HG02852 (cell line): ENCODE results near the gene ANKRD1.

ENCODE experiments used
- ATAC-seq: cut with Tn5 transposase; IDR thresholded peaks from one replicate; pipeline ENCODE4 v1.9.1; 2021; ENCODE audit warnings: mild to moderate bottlenecking, moderate library complexity; ENCODE audit not compliant: unreplicated experiment

Gene ANKRD1

GRCh38 chr10:90936276-90936659 lies 15.4 kb upstream of the ANKRD1 start:
- no peak for ATAC-seq

GRCh38 chr10:90935581-90936275 lies 14.8 kb upstream of the ANKRD1 start:
- no peak for ATAC-seq

GRCh38 chr10:90930971-90931871 lies 10.3 kb upstream of the ANKRD1 start:
- no peak for ATAC-seq

- no peak for ATAC-seq
Measured at GRCh38 chr10:90930070-90930837, 9.4 kb upstream of the ANKRD1 start.

DNA sequence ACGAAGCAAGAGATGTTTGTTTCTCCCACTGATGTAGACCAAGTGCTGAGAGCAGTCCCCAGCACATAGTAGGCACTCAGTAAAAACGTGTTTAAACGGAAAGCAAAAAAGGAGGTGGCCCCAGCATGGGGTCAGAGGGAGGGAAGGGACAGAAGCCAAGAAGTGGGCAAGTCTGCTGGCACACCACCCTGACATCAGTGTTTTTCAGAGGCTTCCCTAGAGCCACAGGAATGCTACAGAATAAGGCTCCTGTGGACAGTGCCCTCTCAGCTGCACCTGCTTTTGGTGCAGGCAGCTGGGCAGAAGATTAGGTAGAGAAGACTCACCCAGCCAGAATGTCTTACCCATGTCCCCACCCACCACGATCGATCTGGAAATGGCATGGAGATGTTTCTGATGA lies 8.3 kb upstream of the ANKRD1 start:
- ATAC-seq: no peak

DNA sequence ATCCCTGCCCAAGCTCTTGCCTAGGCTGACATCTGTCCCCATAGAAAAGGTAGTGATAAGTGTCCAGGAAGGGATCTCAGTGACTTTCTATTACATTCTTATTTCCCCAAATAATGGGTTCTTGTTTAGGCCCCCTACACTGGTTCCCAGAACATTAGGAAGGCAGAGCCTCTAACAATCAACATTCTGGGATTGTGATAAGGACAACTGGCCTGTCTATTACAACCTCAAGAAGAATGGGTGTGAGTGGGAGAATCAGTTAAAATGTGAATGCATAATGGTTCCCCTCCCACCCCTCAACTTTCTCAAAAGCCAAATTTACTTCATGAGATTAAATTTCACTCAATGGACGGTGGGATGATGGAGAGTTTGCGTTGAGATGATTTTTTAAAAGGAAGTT lies 6.4 kb upstream of the ANKRD1 start:
- no peak for ATAC-seq

GRCh38 chr10:90925079-90926029 lies 4.5 kb upstream of the ANKRD1 start:
- ATAC-seq: no peak

GRCh38 chr10:90924552-90924951 lies 3.7 kb upstream of the ANKRD1 start:
- no peak for ATAC-seq

DNA sequence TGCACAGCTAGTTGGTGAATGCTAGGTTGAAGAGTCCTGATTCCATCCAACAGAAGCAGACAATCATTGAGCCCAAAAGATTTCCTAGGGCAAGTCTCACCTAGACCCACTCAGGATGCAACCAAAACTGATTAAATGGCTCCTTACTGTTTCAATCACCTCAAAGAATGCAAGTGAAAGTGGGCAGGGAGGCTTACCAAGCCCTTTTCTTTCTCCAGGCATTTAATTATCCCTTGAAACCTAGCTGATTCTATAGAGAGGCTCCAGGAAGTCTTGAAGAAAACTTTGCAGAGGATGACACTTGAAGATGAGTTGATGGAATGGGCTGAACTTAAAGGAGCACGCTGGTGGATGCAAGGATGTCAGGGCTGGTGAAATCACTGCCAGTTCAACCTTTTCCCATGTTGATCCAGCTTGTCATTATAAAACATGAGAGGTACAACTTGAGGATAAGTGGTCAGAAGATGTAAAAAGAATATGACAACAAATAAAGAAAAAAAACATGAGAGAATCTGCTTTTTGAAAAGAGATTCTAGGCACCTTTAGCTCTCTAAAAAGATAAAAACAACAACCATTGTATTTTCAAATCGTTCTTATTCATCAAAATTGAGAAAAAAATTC lies 2.3 kb upstream of the ANKRD1 start:
- no peak for ATAC-seq

- no peak for ATAC-seq
Measured at GRCh38 chr10:90921906-90922305, 1.0 kb upstream of the ANKRD1 start.

- no peak for ATAC-seq
Measured at GRCh38 chr10:90919683-90920574, 958 bp downstream of the ANKRD1 start.

DNA sequence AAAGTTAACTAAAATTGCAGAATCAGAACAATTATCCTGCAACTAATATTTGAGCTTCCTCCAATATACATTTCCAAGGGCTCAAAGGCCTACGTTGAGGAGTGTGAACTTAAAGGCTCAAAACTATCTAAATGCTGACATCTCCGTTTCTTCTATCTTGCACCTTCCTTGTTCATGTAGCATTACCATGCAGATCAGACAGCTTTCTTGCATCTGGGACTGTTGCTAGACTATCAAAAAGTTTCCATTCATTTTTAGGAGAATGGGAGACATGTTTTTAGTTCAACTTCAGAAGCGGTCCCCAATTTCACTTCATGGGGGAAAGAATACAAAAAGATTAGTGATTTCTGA lies 2.9 kb downstream of the ANKRD1 start:
- ATAC-seq: no peak

DNA sequence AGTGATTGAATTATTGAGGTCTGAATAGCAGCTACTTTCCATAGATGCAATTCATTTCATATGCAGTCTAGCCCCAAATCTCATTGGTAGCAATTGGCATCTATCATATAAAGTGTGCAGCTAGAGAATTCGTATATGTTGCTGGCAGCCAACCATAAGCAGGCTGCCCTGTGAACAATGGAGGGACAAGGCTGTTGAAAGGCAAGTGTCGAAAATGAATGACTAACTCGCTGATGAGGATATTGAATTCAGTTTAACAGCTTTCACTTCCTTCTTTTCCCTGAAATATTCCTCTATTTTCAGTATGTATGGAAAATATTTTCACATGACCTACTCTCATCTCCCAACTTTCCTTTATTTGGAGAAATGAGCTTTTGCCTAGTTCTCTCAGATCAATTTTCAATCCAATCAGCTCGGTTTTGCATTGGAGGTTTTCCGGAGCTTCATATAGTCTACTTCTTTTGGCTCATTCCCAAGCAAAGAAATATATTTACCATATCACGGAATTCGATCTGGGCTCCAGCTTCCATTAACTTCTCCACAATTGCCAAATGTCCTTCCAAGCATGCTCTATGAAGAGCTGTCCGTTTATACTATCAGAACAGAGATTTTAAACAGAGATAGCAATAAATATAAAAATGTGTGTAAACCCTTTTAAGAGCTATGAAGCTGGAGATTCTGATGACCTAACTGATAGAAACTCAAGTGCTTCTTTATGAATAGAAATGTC lies 3.5 kb downstream of the ANKRD1 start:
- no peak for ATAC-seq

DNA sequence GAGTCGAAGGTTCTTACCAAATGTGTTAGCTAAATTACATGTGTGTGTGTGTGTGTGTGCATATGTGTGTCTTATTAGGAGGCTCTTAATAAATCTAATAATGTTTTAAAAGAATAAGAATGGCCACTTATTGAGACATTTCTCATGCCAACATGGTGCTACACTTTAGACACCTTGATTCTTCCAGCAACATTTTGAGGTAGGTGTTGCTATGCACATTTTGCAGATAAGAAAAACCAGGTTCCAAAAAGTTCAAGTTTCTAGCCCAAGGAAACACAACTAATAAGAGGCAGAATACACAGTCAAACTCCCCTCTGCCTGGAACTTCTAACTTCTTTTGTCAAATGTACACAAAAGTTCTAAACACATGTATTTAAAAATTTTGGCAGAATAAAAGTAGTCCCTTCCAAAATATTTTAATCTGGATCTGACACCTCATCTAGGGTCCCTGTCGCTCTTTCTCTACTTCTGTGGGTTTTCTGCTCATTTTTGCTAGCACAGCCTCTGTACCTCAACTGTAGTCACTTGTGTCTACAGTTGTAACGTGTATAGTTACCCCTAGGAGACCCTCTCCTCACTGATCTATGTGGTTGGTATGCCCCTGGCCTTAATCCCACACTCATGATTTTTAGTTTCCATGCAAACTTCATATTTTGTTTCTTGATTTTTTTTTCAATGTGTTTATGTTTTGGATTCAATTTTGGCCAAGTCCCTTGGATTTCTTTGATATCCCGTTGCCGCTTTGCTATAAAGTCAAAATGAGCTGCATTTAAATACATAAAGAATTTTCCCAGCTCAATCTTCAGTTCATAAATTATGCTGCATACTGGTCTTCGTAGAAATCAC lies 4.3 kb downstream of the ANKRD1 start:
- ATAC-seq: no peak

DNA sequence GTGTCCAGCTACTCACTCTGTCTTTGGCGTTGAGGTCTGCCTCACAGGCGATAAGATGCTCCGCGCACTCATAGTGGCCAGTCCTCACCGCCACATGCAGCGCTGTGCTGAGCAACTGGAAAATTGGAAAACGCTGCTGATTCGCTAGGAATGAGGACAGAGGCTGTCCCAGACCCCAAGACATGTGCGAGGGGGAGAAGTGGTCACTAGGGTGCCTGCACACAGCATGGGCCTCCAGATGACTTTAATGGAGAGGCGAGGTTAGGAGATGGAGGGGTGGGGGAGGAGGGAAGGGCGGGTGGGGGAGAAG lies 5.2 kb downstream of the ANKRD1 start:
- no peak for ATAC-seq

- ATAC-seq: no peak
Measured at GRCh38 chr10:90914992-90915765, 5.7 kb downstream of the ANKRD1 start.
